Muscle of leg (tissue), 11 donors: ENCODE data around the gene CLPTM1. TPM values are rescaled to one million over a fixed set of nuclear protein-coding genes. Genes with fewer than 3 reads are reported as not detected.
"Not testable (repeated sequence)": the region's sequence is repeated elsewhere in the genome, so short reads cannot be mapped to it uniquely, and the experiment has no call there.

ENCODE experiments used
- DNase-seq: peaks from one replicate; pipeline ENCODE4 v3.0.0; 2013
- H3K27ac ChIP-seq: one replicate; pipeline ENCODE4 v1.5.1; 2013; ENCODE audit warnings: mild to moderate bottlenecking, low read length, control low read depth
- H3K27me3 ChIP-seq: one replicate; pipeline ENCODE4 v1.6.1; 2013; ENCODE audit warnings: low read length; ENCODE audit not compliant: control insufficient read depth, insufficient read depth
- H3K36me3 ChIP-seq: one replicate; pipeline ENCODE4 v1.6.1; 2013; ENCODE audit warnings: low read length; ENCODE audit not compliant: control insufficient read depth, insufficient read depth
- H3K4me1 ChIP-seq: one replicate; pipeline ENCODE4 v1.6.1; 2013; ENCODE audit warnings: low read length; ENCODE audit not compliant: control insufficient read depth, insufficient read depth
- H3K4me3 ChIP-seq: one replicate; pipeline ENCODE4 v1.5.1; 2013; ENCODE audit warnings: low read length, control low read depth
- H3K9me3 ChIP-seq: replicated peaks from 2 replicates; pipeline ENCODE4 v1.6.1; 2013; ENCODE audit warnings: low read depth, low read length; ENCODE audit not compliant: control insufficient read depth
- WGBS: methylation state at CpG from one replicate; pipeline ENCODE4 v1.1.5; 2013; ENCODE audit warnings: missing lambda C conversion rate; ENCODE audit not compliant: insufficient coverage; 5-methylcytosine and 5-hydroxymethylcytosine counted together
- polyA plus RNA-seq, 8 donors: library from polyadenylated mRNA; unstranded; fragments of 120-200 nt; gene quantifications; one replicate each; pipeline versions ENCODE4 v1.2.1 to v1.2.3, GENCODE V29; 2013; ENCODE audit warnings: inconsistent platforms in 1 of 8, low replicate concordance in 1 of 8; ENCODE audit not compliant: insufficient read length in 8 of 8, insufficient read depth in 1 of 8
- total RNA-seq: library from RNA; stranded (reverse); fragments of 120-200 nt; gene quantifications from one replicate; pipeline ENCODE4 v1.2.4, GENCODE V29; 2013

Gene CLPTM1
- total and polyA plus RNA-seq, 9 donors, result 18.7 to 64.6 (median 56.3) TPM

DNA sequence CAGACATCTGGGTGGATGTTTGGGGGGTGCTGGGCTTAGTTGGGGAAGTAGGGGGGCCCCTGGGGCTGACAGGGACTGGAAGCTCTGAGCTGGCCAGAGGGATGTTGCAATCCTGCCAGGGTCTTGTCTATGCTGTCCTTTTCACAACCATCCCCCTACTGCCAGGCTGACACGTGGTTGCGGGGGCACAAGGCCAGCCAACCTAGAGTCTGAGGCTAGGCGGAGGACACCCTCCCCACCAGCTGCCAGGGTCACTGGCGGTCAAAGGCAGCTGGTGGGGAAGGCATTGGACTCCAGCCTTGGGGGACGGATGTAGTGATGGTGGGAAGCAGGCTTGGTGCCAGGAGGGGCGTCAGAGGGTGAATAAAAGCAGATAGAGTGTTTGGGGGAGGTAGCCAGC, 42.3 kb upstream of the CLPTM1 start:
- H3K36me3 ChIP-seq, result no peaks in the 10 kb centered on the region
- peak; percentile 90 for DNase-seq
- no peak overlapping the region for H3K4me3 ChIP-seq
- H3K27ac ChIP-seq, result peak overlapping the region; percentile 52
- 37% methylated on average over 3 of the region's 6 CpGs for WGBS
- H3K4me1 ChIP-seq, result peaks cover 49% of the 10 kb centered on the region
- H3K9me3 ChIP-seq, result no peaks in the 10 kb centered on the region
- H3K27me3 ChIP-seq, result no peaks in the 10 kb centered on the region

DNA sequence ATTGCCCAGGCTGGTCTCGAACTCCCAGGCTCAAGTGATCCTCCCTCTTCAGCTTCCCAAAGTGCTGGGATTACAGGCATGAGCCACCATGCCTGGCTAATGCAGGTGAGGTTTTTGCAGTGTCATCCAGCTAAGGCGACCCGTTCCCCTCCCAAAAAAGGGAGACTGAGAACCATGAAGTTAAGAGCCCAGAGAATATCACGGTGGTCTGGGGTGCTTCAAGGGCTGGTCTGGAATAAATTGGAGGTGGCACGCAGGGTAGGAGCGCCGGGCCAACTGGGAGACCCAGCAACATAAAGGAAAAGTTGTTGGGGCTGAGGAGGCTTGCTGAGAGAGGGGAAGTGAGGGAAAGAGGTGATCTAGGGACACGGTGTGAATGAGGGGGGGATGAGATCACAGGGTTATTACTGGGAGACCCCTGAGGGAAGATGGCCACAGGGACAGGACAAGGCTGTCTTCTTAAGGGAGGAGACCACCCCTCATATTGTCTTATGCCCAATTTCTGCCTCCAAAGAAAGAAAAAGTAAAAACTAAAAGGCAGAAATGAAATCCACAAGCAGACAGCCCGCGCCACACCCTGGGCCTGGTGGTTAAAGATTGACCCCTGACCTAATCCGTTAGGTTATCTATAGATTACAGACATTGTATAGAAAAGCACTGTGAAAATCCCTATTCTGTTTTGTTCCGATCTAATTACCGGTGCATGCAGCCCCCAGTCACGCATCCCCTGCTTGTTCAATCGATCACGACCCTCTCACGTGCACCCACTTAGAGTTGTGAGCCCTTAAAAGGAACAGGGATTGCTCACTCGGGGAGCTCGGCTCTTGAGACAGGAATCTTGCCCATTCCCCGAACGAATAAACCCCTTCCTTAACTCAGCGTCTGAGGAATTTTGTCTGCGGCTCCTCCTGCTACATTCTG, 41.4 kb upstream of the CLPTM1 start:
- H3K4me1 ChIP-seq, result peaks cover 49% of the 10 kb centered on the region
- H3K9me3 ChIP-seq, H3K36me3 ChIP-seq, H3K27ac ChIP-seq, H3K27me3 ChIP-seq, DNase-seq, H3K4me3 ChIP-seq: not testable (repeated sequence)
- WGBS, result 62% methylated on average over 9 of the region's 23 CpGs

DNA sequence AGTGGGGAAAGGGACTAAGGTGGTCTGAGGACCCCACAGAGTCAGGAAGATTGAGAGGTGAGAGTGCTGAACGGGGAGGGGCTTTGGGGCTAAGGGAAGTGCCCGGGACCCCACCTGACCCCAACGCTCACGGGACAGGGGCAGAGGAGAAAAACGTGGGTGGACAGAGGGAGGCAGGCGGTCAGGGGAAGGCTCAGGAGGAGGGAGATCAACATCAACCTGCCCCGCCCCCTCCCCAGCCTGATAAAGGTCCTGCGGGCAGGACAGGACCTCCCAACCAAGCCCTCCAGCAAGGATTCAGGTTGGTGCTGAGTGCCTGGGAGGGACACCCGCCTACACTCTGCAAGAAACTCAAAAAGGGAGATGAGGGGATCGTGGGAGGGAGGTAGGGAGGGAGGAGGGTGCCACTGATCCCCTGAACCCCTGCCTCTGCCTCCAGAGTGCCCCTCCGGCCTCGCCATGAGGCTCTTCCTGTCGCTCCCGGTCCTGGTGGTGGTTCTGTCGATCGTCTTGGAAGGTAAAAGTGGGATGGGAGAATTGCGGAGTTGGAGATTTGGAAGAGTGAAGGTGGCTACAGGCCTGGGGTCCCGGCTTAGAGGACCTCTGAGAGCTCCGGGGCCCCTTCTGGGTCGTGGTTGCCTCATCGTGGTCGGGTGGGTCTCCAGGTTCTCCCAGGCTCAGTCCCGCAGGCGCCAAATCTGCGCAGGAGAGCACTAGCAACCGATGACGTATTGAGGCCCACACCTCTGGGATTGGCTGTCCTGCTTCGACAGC, 40.6 kb upstream of the CLPTM1 start, which contains the start of gene APOC1:
Gene APOC1, plus strand, starts transcription at position 176 of the 774 bp plus-strand sequence. Its CDS starts 284 bp downstream, at position 460.
- not testable (repeated sequence) for H3K9me3 ChIP-seq, H3K27me3 ChIP-seq, H3K27ac ChIP-seq, H3K36me3 ChIP-seq
- H3K4me1 ChIP-seq, result peaks cover 48% of the 10 kb centered on the region
- peak within 1 kb of the TSS; percentile 54 for H3K4me3 ChIP-seq
- DNase-seq, result peak; percentile 94
- 9% methylated on average over 10 of the region's 28 CpGs for WGBS

DNA sequence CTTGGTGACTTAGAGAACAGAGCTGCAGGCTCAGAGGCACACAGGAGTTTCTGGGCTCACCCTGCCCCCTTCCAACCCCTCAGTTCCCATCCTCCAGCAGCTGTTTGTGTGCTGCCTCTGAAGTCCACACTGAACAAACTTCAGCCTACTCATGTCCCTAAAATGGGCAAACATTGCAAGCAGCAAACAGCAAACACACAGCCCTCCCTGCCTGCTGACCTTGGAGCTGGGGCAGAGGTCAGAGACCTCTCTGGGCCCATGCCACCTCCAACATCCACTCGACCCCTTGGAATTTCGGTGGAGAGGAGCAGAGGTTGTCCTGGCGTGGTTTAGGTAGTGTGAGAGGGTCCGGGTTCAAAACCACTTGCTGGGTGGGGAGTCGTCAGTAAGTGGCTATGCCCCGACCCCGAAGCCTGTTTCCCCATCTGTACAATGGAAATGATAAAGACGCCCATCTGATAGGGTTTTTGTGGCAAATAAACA, 30.9 kb upstream of the CLPTM1 start:
- 100% methylated on average over 1 of the region's 8 CpGs for WGBS
- DNase-seq, result no peak
- H3K9me3 ChIP-seq, result no peaks in the 10 kb centered on the region
- no peak overlapping the region for H3K4me3 ChIP-seq
- H3K27ac ChIP-seq, result no peak overlapping the region
- peaks cover 39% of the 10 kb centered on the region for H3K4me1 ChIP-seq
- no peaks in the 10 kb centered on the region for H3K36me3 ChIP-seq
- H3K27me3 ChIP-seq, result no peaks in the 10 kb centered on the region

DNA sequence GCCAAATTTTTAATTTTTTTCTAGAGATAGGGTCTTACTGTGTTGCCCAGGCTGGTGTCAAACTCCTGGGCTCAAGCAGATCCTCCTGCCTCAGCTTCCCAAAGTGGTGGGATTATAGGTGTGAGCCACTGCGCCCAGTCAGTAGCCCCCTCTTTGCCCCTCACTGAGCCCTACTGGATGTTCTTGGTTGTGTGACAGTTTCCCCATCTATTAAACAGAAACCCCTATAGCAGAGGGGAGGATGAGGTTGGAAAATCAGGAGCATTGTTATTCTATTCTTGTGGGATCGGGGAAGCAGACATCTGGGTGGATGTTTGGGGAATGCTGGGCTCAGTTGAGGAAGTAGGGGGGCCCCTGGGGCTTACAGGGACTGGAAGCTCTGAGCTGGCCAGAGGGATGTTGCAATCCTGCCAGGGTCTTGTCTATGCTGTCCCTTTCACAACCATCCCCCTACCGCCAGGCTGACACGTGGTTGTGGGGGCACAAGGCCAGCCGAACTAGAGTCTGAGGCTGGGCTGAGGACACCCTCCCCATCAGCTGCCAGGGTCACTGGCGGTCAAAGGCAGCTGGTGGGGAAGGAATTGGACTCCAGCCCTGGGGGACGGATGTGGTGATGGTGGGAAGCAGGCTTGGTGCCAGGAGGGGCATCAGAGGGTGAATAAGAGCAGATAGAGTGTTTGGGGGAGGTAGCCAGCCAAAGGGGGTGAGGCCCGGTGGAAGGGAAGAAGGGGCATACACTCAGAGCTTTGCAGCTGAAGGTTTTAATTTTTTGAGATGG, 29.9 kb upstream of the CLPTM1 start:
- H3K27me3 ChIP-seq, result no peaks in the 10 kb centered on the region
- peak; percentile 90 for DNase-seq
- no peaks in the 10 kb centered on the region for H3K36me3 ChIP-seq
- H3K9me3 ChIP-seq, result no peaks in the 10 kb centered on the region
- H3K4me1 ChIP-seq, result peaks cover 39% of the 10 kb centered on the region
- WGBS, result 29% methylated on average over 3 of the region's 8 CpGs
- peak overlapping the region; percentile 71 for H3K27ac ChIP-seq
- H3K4me3 ChIP-seq, result no peak overlapping the region

DNA sequence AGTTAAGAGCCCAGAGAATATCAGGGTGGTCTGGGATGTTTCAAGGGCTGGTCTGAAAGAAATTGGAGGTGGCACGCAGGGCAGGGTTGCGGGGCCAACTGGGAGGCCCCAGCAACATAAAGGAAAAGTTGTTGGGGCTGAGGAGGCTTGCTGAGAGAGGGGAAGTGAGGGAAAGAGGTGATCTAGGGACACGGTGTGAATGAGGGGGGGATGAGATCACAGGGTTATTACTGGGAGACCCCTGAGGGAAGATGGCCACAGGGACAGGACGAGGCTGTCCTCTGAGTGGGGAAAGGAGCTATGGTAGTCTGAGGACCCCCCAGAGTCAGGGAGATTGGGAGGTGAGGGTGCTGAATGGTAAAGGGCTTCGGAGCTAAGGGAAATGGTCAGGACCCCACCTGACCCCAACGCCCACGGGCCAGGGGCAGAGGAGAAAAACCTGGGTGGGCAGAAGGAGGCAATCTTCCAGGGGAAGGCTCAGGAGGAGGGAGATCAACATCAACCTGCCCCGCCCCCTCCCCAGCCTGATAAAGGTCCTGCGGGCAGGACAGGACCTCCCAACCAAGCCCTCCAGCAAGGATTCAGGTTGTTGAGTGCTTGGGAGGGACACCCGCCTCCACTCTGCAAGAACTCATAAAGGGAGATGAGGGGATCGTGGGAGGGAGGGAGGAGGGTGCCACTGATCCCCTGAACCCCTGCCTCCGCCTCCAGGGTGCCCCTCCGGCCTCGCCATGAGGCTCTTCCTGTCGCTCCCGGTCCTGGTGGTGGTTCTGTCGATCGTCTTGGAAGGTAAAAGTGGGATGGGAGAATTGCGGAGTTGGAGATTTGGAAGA, 28.7 kb upstream of the CLPTM1 start:
- H3K4me3 ChIP-seq, DNase-seq, H3K9me3 ChIP-seq, H3K27me3 ChIP-seq, H3K36me3 ChIP-seq, H3K27ac ChIP-seq: not testable (repeated sequence)
- peaks cover 39% of the 10 kb centered on the region for H3K4me1 ChIP-seq
- 66% methylated on average over 5 of the region's 19 CpGs for WGBS

DNA sequence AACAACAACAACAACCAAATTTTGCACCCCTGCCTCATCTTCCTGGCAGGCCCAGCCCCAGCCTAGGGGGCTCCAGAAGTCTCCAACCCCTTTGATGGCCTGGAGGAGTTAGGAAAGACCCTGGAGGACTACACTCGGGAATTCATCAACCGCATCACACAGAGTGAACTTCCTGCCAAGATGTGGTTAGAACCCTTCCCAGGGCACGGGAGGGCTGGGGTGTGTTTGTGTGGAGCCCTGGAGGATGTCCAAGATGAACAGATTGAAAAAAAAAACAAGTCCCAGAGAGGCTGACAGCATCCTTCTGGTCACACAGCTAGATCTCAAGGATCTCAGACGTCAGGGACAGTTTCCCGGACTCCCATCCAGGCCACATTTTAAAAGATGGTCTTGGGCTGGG, 27.4 kb upstream of the CLPTM1 start:
- no peaks in the 10 kb centered on the region for H3K9me3 ChIP-seq
- H3K4me3 ChIP-seq, result no peak overlapping the region
- no peak for DNase-seq
- 70% methylated on average over 2 of the region's 5 CpGs for WGBS
- no peaks in the 10 kb centered on the region for H3K36me3 ChIP-seq
- no peaks in the 10 kb centered on the region for H3K27me3 ChIP-seq
- no peak overlapping the region for H3K27ac ChIP-seq
- H3K4me1 ChIP-seq, result peaks cover 39% of the 10 kb centered on the region

DNA sequence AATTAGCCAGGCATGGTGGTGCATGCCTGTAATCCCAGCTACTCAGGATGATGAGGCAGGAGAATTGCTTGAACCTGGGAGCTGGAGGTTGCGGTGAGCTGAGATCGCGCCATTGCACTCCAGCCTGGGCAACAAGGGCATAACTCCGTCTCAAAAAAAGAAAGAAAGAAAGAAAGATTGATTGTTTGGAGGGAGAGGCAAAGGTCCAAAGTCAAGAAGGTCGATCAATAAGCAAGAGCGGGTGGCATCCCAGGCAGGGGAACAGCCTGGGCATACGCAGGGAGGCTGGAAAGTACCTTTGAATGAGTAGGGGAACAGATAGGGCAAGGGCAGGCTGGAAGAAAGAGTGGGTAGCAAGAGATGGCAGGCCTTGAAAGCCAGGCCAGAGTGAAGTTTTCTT, 25.1 kb upstream of the CLPTM1 start:
- no peak overlapping the region for H3K4me3 ChIP-seq

DNA sequence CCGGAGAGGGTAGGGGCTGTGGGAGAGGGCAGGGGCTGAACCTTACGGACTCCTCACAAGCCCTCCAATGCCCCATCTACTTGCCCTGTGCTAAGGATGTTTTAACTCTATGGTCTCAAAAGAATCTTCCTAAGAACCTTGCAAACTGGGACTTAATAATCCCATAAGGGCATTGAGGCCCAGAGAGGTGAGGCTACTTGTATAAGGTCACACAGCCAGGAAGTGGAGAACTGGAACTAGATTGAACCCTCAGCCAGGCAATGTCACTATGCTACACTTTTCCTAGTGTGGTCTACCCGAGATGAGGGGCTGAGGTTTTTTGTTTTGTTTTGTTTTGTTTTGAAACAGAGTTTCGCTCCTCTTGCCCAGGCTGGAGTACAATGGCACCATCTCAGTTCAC, 23.6 kb upstream of the CLPTM1 start:
- Histone ChIP-seq H3K4me1 (peaks cover 20% of the 10 kb centered on the region), H3K27ac (no peak overlapping the region), H3K27me3 (no peaks in the 10 kb centered on the region), H3K36me3 (no peaks in the 10 kb centered on the region), H3K9me3 (no peaks in the 10 kb centered on the region), H3K4me3 (no peak overlapping the region)
- no peak for DNase-seq
- WGBS, result 100% methylated on average over 1 of the region's 4 CpGs

More for the DNA sequence above, 25.1 kb upstream of the CLPTM1 start:
- Histone ChIP-seq H3K27me3 (no peaks in the 10 kb centered on the region), H3K36me3 (no peaks in the 10 kb centered on the region), H3K9me3 (no peaks in the 10 kb centered on the region), H3K27ac (no peak overlapping the region), H3K4me1 (peaks cover 29% of the 10 kb centered on the region)
- 87% methylated on average over 7 of the region's 7 CpGs for WGBS
- no peak for DNase-seq
